ENCODE data around the gene CHD6. TPM values are rescaled to one million over a fixed set of nuclear protein-coding genes. Genes with fewer than 3 reads are reported as not detected.

CHD6 gene
- total RNA-seq, 1 experiment from 2014 or later = 27.2 TPM

DNA sequence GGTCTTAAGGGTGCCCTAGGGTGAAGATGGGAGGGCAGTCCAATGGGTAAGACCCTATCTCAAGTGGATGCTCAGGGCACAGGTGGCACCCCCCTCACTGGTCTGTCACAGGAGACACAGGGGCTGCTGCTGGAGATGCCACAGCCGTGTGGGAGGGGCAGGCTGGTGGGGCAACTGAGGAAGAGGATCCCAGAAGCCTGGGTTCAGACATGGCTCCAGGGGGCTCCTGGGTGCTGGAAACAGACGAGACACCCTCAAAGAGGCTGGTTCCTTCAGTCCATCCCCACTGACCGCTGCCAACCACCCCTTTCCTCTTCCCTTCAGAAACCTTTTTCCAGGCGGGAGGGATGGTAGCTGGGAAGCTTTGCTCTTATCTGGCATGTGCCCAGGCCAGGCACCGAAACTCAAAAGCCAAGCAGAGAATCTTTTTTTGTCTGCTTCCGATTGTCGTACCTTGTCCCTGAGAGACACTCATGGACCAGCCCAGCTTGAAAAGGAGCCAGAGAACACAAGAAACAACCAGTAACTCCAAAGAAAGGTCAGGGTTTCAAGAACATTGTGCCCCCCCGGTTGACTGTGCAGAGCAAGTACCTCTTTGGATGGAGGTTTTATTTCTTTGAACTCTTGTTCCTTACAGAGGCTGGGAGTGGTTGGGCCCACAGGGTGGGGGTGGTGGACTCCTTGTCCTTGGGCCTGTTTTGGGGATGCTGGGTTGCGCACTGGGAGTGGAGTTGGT is 223.1 kb downstream of the CHD6 start:
- no peaks in the 10 kb centered on the region for H3K27me3 Mint-ChIP-seq (ENCODE audit: insufficient read depth, unreplicated experiment)
- POLR2A ChIA-PET = no interaction called here

DNA sequence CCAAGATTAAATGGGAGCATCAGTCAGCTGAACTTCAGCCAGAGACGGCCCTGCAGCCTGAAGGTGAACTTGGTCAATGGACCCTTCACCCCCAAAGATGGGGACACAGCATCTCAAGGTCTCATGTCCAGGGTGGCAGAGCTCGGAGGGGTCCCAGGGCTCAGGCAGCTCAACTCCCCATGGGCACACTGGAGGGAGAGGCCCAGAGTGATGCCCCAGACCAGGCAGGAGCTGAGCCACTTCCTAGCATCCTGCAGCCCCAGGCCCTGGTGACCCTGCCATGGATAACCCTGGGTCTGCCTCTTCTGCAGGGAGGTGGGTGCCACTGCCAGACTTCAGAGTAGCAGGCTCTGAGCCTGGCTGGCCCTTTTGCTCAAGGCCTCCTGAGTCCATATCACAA is 224.1 kb downstream of the CHD6 start:
- H3K4me3 Mint-ChIP-seq (ENCODE audit: unreplicated experiment) = no peak overlapping the region
- H3K9me3 Mint-ChIP-seq (ENCODE audit: unreplicated experiment) = no peaks in the 10 kb centered on the region
- no peaks in the 10 kb centered on the region for H3K27me3 Mint-ChIP-seq (ENCODE audit: insufficient read depth, unreplicated experiment)
- peaks cover 6% of the 10 kb centered on the region for H3K36me3 Mint-ChIP-seq (ENCODE audit: insufficient read depth, unreplicated experiment)
- ChIA-PET CTCF (interaction anchor here (0.6 to 5.8 kb wide), 5 partner anchors 11 to 161 kb away, joined by 3 to 36 read pairs (median 3); partner anchors contain the start of gene LPIN3), POLR2A (no interaction called here)
- H3K27ac Mint-ChIP-seq (ENCODE audit: low read depth, unreplicated experiment) = no peak overlapping the region
- intact Hi-C loops (cut with micrococcal nuclease) = no loop called here
- TF ChIP-seq, protein P1, sequence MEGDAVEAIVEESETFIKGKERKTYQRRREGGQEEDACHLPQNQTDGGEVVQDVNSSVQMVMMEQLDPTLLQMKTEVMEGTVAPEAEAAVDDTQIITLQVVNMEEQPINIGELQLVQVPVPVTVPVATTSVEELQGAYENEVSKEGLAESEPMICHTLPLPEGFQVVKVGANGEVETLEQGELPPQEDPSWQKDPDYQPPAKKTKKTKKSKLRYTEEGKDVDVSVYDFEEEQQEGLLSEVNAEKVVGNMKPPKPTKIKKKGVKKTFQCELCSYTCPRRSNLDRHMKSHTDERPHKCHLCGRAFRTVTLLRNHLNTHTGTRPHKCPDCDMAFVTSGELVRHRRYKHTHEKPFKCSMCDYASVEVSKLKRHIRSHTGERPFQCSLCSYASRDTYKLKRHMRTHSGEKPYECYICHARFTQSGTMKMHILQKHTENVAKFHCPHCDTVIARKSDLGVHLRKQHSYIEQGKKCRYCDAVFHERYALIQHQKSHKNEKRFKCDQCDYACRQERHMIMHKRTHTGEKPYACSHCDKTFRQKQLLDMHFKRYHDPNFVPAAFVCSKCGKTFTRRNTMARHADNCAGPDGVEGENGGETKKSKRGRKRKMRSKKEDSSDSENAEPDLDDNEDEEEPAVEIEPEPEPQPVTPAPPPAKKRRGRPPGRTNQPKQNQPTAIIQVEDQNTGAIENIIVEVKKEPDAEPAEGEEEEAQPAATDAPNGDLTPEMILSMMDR (IDR thresholded peaks at IDR 0.05; ENCODE audit: unreplicated experiment) = no peak
- no peak for DNase-seq (ENCODE audit: unreplicated experiment)
- no TSS peak for BruUV-seq (replicated peaks)
- H3K4me1 Mint-ChIP-seq (ENCODE audit: insufficient read depth, unreplicated experiment) = peaks cover 7% of the 10 kb centered on the region

More for the DNA sequence above, 223.1 kb downstream of the CHD6 start:
- CTCF ChIA-PET = interaction anchor here (0.6 to 5.8 kb wide), 3 partner anchors 16 to 162 kb away, joined by 3 to 36 read pairs (median 3); no protein-coding TSS in a partner anchor
- DNase-seq (ENCODE audit: unreplicated experiment) = no peak
- intact Hi-C loops (cut with micrococcal nuclease) = no loop called here
- no peaks in the 10 kb centered on the region for H3K9me3 Mint-ChIP-seq (ENCODE audit: unreplicated experiment)
- H3K4me1 Mint-ChIP-seq (ENCODE audit: insufficient read depth, unreplicated experiment) = peaks cover 7% of the 10 kb centered on the region
- H3K4me3 Mint-ChIP-seq (ENCODE audit: unreplicated experiment) = no peak overlapping the region
- TF ChIP-seq, protein P1 (IDR thresholded peaks at IDR 0.05; ENCODE audit: unreplicated experiment) = no peak
- no TSS peak for BruUV-seq (replicated peaks)
- H3K36me3 Mint-ChIP-seq (ENCODE audit: insufficient read depth, unreplicated experiment) = peaks cover 6% of the 10 kb centered on the region
- no peak overlapping the region for H3K27ac Mint-ChIP-seq (ENCODE audit: low read depth, unreplicated experiment)

DNA sequence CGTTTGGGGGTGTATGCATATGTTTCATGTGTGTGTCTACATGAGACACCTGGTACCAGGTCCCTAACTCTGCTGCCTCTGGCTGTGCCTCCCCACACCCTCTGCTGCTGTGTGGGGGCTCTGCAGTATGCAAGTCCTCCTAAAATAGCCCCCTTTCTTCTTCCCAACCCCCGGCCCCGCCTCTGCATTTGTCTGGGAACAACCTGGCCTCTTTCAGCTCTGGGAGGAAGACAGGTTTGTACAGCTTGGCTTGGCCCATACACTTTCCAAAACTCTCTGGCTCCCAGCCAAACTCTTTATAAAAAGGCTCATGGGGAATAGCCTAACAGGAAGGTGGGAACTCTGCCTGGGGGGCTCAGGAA is 224.5 kb downstream of the CHD6 start:
- CTCF ChIA-PET = interaction anchor here (0.6 to 0.8 kb wide), 3 partner anchors 12 to 53 kb away, joined by 3 read pairs; partner anchors contain the start of gene LPIN3
- BruUV-seq (replicated peaks) = no TSS peak
- no peak overlapping the region for H3K27ac Mint-ChIP-seq (ENCODE audit: low read depth, unreplicated experiment)
- no peaks in the 10 kb centered on the region for H3K9me3 Mint-ChIP-seq (ENCODE audit: unreplicated experiment)
- peaks cover 6% of the 10 kb centered on the region for H3K36me3 Mint-ChIP-seq (ENCODE audit: insufficient read depth, unreplicated experiment)
- H3K27me3 Mint-ChIP-seq (ENCODE audit: insufficient read depth, unreplicated experiment) = no peaks in the 10 kb centered on the region
- DNase-seq (ENCODE audit: unreplicated experiment) = no peak
- peaks cover 7% of the 10 kb centered on the region for H3K4me1 Mint-ChIP-seq (ENCODE audit: insufficient read depth, unreplicated experiment)
- POLR2A ChIA-PET = no interaction called here
- TF ChIP-seq, protein P1 (IDR thresholded peaks at IDR 0.05; ENCODE audit: unreplicated experiment) = no peak
- H3K4me3 Mint-ChIP-seq (ENCODE audit: unreplicated experiment) = no peak overlapping the region
- intact Hi-C loops (cut with micrococcal nuclease) = no loop called here

DNA sequence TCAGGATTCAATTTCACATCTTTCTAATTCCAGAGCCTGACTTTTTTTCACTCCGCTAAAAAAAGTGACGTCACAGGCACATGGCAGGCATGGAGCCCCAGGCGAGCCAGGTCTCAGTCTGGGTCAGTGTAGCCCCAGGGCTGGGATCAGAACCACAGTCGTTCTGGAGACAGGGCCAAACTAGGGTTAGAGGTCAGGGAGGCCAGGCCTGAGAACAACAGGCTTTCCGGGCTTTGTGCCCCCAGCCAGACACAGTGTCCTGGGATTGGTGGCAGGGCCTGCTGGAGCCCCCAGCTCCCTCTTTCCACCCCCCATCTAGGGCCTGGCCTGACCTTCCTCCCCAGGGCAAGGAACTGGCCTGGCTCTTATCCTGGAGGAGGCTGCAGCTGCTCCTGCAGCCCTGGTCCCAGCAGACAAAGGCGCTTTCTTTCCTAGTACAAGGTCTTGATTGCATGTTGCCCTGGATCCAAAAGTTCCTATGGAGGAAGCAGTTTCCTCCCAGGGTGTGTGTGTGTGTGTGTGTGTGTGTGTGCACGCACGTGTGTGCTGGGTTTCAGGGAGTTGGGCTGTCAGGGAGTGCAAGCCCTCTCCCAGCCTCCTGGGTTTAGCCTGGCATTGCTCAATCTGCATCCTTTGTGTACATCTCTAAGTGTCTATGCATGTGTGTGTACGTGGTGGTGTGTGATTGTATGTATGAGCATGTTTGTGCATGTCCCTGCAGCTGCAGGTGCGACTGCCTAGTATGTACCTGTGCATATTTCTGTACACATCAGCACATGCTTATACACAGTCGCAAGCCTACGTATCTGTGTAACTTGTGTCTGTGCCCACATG is 225.1 kb downstream of the CHD6 start:
- BruUV-seq (replicated peaks) = no TSS peak

More for the DNA sequence above, 225.1 kb downstream of the CHD6 start:
- Mint-ChIP-seq H3K4me3 (ENCODE audit: unreplicated experiment) (no peak overlapping the region), H3K9me3 (ENCODE audit: unreplicated experiment) (no peaks in the 10 kb centered on the region), H3K27me3 (ENCODE audit: insufficient read depth, unreplicated experiment) (no peaks in the 10 kb centered on the region), H3K4me1 (ENCODE audit: insufficient read depth, unreplicated experiment) (peaks cover 7% of the 10 kb centered on the region), H3K36me3 (ENCODE audit: insufficient read depth, unreplicated experiment) (peaks cover 6% of the 10 kb centered on the region), H3K27ac (ENCODE audit: low read depth, unreplicated experiment) (no peak overlapping the region)
- CTCF ChIA-PET = no interaction called here
- intact Hi-C loops (cut with micrococcal nuclease) = no loop called here
- TF ChIP-seq, protein P1 (IDR thresholded peaks at IDR 0.05; ENCODE audit: unreplicated experiment) = no peak
- POLR2A ChIA-PET = no interaction called here
- peak; percentile 7 for DNase-seq (ENCODE audit: unreplicated experiment)

Measured in MCF 10A (cell line).